AG10803 (cell line): ENCODE results near the gene BMP4.

Source experiments
- DNase-seq: peaks from one replicate; pipeline ENCODE4 v3.0.0; 2010; ENCODE audit warnings: low read depth
- H3K4me3 ChIP-seq: 2 replicates; pipeline ENCODE4 v1.5.1; 2011; ENCODE audit warnings: mild to moderate bottlenecking, low read length, control low read depth
- TF ChIP-seq, protein P1 (sequence below): conservative IDR thresholded peaks from 2 replicates; pipeline ENCODE4 v1.5.1; 2011; ENCODE audit warnings: mild to moderate bottlenecking, low read length, control low read depth, inconsistent platforms

BMP4 gene

GRCh38 chr14:53979113-53979681 lies 22.6 kb upstream of the BMP4 start:
- TF ChIP-seq, protein P1, sequence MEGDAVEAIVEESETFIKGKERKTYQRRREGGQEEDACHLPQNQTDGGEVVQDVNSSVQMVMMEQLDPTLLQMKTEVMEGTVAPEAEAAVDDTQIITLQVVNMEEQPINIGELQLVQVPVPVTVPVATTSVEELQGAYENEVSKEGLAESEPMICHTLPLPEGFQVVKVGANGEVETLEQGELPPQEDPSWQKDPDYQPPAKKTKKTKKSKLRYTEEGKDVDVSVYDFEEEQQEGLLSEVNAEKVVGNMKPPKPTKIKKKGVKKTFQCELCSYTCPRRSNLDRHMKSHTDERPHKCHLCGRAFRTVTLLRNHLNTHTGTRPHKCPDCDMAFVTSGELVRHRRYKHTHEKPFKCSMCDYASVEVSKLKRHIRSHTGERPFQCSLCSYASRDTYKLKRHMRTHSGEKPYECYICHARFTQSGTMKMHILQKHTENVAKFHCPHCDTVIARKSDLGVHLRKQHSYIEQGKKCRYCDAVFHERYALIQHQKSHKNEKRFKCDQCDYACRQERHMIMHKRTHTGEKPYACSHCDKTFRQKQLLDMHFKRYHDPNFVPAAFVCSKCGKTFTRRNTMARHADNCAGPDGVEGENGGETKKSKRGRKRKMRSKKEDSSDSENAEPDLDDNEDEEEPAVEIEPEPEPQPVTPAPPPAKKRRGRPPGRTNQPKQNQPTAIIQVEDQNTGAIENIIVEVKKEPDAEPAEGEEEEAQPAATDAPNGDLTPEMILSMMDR, result no peak
- peak; percentile 77 for DNase-seq
- H3K4me3 ChIP-seq, result no peak overlapping the region

DNA sequence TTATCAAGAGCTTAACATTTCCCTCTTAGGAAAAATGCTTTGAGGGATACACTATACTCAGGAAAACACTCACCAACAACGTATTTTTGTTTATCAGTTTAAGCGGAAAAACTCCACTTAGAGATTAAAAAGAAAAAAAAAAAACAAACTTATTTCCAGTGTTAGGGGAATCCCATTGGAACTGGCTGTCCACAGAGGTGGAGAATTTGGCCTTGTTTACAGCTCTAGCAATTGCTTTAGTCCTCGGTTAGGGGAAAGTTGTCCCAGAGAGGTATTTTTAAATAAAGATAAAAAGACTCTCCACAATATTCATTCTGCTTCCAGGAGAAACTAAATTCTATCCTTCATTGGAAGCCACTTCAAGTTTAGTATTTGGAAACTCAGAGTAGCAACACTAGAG lies 21.6 kb upstream of the BMP4 start:
- no peak for DNase-seq
- H3K4me3 ChIP-seq, result no peak overlapping the region
- TF ChIP-seq, protein P1, result no peak

GRCh38 chr14:53975444-53975843 lies 18.8 kb upstream of the BMP4 start:
- H3K4me3 ChIP-seq, result no peak overlapping the region
- TF ChIP-seq, protein P1, result no peak
- no peak for DNase-seq

GRCh38 chr14:53971521-53971920 lies 14.9 kb upstream of the BMP4 start:
- no peak for DNase-seq
- no peak overlapping the region for H3K4me3 ChIP-seq
- TF ChIP-seq, protein P1, result no peak

GRCh38 chr14:53969326-53969725 lies 12.7 kb upstream of the BMP4 start:
- no peak overlapping the region for H3K4me3 ChIP-seq
- no peak for DNase-seq
- TF ChIP-seq, protein P1, result no peak

- DNase-seq, result no peak
- no peak overlapping the region for H3K4me3 ChIP-seq
- TF ChIP-seq, protein P1, result no peak
Measured at GRCh38 chr14:53968726-53969125, 12.1 kb upstream of the BMP4 start.

GRCh38 chr14:53967606-53968005 lies 11.0 kb upstream of the BMP4 start:
- no peak overlapping the region for H3K4me3 ChIP-seq
- no peak for DNase-seq
- TF ChIP-seq, protein P1, result no peak
